H1 (cell line): ENCODE measurements around the gene FDXACB1. TPM values are rescaled to one million over a fixed set of nuclear protein-coding genes. Genes with fewer than 3 reads are reported as not detected.

Experiments
- CTCF ChIA-PET: fragments of 300-600 bp; sonication (Branson Sonifier 250); formaldehyde crosslinking; loops from one replicate; lab custom pipeline; 2021; ENCODE audit not compliant: partially characterized antibody; lab: Charles Lee
- POLR2A ChIA-PET: fragments of 300-600 bp; sonication (Branson Sonifier 250); formaldehyde crosslinking; loops from one replicate; lab custom pipeline; 2021; ENCODE audit warnings: inconsistent platforms; ENCODE audit not compliant: partially characterized antibody; lab: Charles Lee
- DNase-seq, 2 experiments: peaks; one replicate each; pipeline versions ENCODE4 v3.0.0 to v3.0.0-alpha.2; 2010 to 2022; ENCODE audit warnings: low spot score in 2 of 2, low read depth in 1 of 2, mixed read lengths in 1 of 2
- FAIRE-seq: peaks from 2 replicates; lab custom pipeline; 2011; peaks lifted over from hg19 to GRCh38; lab: Jason Lieb, UNC
- H2AFZ ChIP-seq: 2 replicates; pipeline ENCODE4 v1.8.1; 2012; ENCODE audit warnings: low read length, inconsistent platforms
- H2AK5ac ChIP-seq: 2 replicates; pipeline ENCODE4 v1.6.1; 2013; ENCODE audit warnings: low read depth, low read length
- H2BK120ac ChIP-seq: replicated peaks from 2 replicates; pipeline ENCODE3; 2013; ENCODE audit warnings: low read depth, low read length, inconsistent platforms
- H2BK12ac ChIP-seq: 2 replicates; pipeline ENCODE4 v1.6.1; 2013; ENCODE audit warnings: low read depth, low read length
- H2BK15ac ChIP-seq: 2 replicates; pipeline ENCODE4 v1.6.1; 2013; ENCODE audit warnings: low read length
- H2BK20ac ChIP-seq: 2 replicates; pipeline ENCODE4 v1.6.1; 2013; ENCODE audit warnings: low read length
- H2BK5ac ChIP-seq: 2 replicates; pipeline ENCODE4 v1.6.1; 2013; ENCODE audit warnings: low read depth, low read length
- H3K14ac ChIP-seq: 2 replicates; pipeline ENCODE4 v1.6.1; 2013; ENCODE audit warnings: inconsistent platforms; ENCODE audit not compliant: insufficient read length
- H3K18ac ChIP-seq: 2 replicates; pipeline ENCODE4 v1.6.1; 2013; ENCODE audit warnings: low read length; ENCODE audit errors: extremely low read depth
- H3K23ac ChIP-seq: 2 replicates; pipeline ENCODE4 v1.6.1; 2013; ENCODE audit warnings: inconsistent platforms; ENCODE audit not compliant: insufficient read length
- H3K23me2 ChIP-seq: 2 replicates; pipeline ENCODE4 v1.6.1; 2013; ENCODE audit warnings: low read depth, low read length
- H3K27ac ChIP-seq: 2 replicates; pipeline ENCODE4 v1.6.1; 2011; ENCODE audit warnings: low read depth, low read length, inconsistent platforms
- H3K27me3 ChIP-seq, 4 experiments: replicated peaks in 1 of 4; 1 replicate in 1 of 4; 2 replicates in 3 of 4; pipeline versions ENCODE4 v1.6.1 to v1.8.1; 2011 to 2013; ENCODE audit warnings: low read length in 3 of 4, mild to moderate bottlenecking in 3 of 4, inconsistent platforms in 2 of 4, mixed read lengths in 2 of 4, moderate library complexity in 1 of 4; ENCODE audit not compliant: control insufficient read depth in 3 of 4, insufficient read depth in 3 of 4; ENCODE audit errors: extremely low read depth in 1 of 4
- H3K36me3 ChIP-seq, 4 experiments: 2 replicates each; pipeline versions ENCODE4 v1.6.1 to v1.8.1; 2011 to 2013; ENCODE audit warnings: mild to moderate bottlenecking in 4 of 4, low read length in 3 of 4, moderate library complexity in 2 of 4, control low read depth in 1 of 4, inconsistent platforms in 1 of 4; ENCODE audit not compliant: insufficient read depth in 4 of 4, control insufficient read depth in 2 of 4
- H3K4ac ChIP-seq: replicated peaks from 2 replicates; pipeline ENCODE3; 2013; ENCODE audit warnings: low read length, low read depth, mixed read lengths, inconsistent platforms; ENCODE audit not compliant: insufficient read length
- H3K4me1 ChIP-seq, 4 experiments: replicated peaks in 1 of 4; 1 replicate in 1 of 4; 2 replicates in 3 of 4; pipeline versions ENCODE4 v1.6.1 to v1.8.1; 2011 to 2013; ENCODE audit warnings: low read length in 3 of 4, inconsistent platforms in 2 of 4, mixed read lengths in 1 of 4; ENCODE audit not compliant: insufficient read depth in 4 of 4, control insufficient read depth in 3 of 4
- H3K4me2 ChIP-seq, 2 experiments: 2 replicates each; pipeline versions ENCODE4 v1.6.1 to v1.8.1; 2011 to 2013; ENCODE audit warnings: low read depth in 2 of 2, low read length in 2 of 2, control low read depth in 1 of 2, inconsistent platforms in 1 of 2, mild to moderate bottlenecking in 1 of 2; ENCODE audit not compliant: insufficient read depth in 1 of 2
- H3K4me3 ChIP-seq, 4 experiments: fragments of 200-600, 300-600 bp in 1 of 4; sonication (generic), shearing (Covaris generic), sonication (Bioruptor Twin) in 1 of 4; 2 replicates each; pipeline versions ENCODE4 v1.5.1 to v1.8.1; 2011 to 2016; ENCODE audit warnings: low read length in 4 of 4, low read depth in 3 of 4, control low read depth in 2 of 4, inconsistent platforms in 2 of 4, mild to moderate bottlenecking in 2 of 4, mixed read lengths in 1 of 4, moderate library complexity in 1 of 4; ENCODE audit not compliant: insufficient read depth in 2 of 4; ENCODE audit errors: extremely low read depth in 1 of 4
- H3K56ac ChIP-seq: replicated peaks from 2 replicates; pipeline ENCODE3; 2013; ENCODE audit warnings: low read depth, mild to moderate bottlenecking, mixed read lengths, low read length, inconsistent platforms; ENCODE audit not compliant: insufficient read length
- H3K79me1 ChIP-seq: 2 replicates; pipeline ENCODE4 v1.6.1; 2013; ENCODE audit warnings: low read depth, low read length, control low read depth
- H3K79me2 ChIP-seq, 2 experiments: 2 replicates each; pipeline versions ENCODE4 v1.6.1 to v1.8.1; 2012 to 2013; ENCODE audit warnings: low read length in 2 of 2, mild to moderate bottlenecking in 2 of 2, inconsistent platforms in 1 of 2; ENCODE audit not compliant: insufficient read depth in 2 of 2, control insufficient read depth in 1 of 2
- H3K9ac ChIP-seq, 4 experiments: replicated peaks in 1 of 4; 1 replicate in 1 of 4; 2 replicates in 3 of 4; pipeline versions ENCODE4 v1.6.1 to v1.8.1; 2011 to 2013; ENCODE audit warnings: low read depth in 3 of 4, low read length in 3 of 4, control low read depth in 2 of 4, mild to moderate bottlenecking in 2 of 4, moderate library complexity in 2 of 4, inconsistent platforms in 1 of 4; ENCODE audit errors: extremely low read depth in 1 of 4
- H3K9me3 ChIP-seq, 2 experiments: 2 replicates each; pipeline versions ENCODE4 v1.6.1 to v1.8.1; 2012 to 2013; ENCODE audit warnings: mild to moderate bottlenecking in 2 of 2, moderate library complexity in 2 of 2, control low read depth in 1 of 2, inconsistent platforms in 1 of 2, low read depth in 1 of 2, low read length in 1 of 2, mixed read lengths in 1 of 2; ENCODE audit not compliant: insufficient read depth in 2 of 2
- H4K20me1 ChIP-seq, 2 experiments: replicated peaks in 1 of 2; 2 replicates each; pipeline versions ENCODE3 to v1.8.1; 2011 to 2013; ENCODE audit warnings: inconsistent platforms in 2 of 2, low read length in 2 of 2, mild to moderate bottlenecking in 1 of 2; ENCODE audit not compliant: insufficient read depth in 2 of 2, control insufficient read depth in 1 of 2
- H4K5ac ChIP-seq: 2 replicates; pipeline ENCODE4 v1.6.1; 2013; ENCODE audit warnings: low read length, low read depth, mixed read lengths, inconsistent platforms; ENCODE audit not compliant: insufficient read length
- H4K8ac ChIP-seq: 2 replicates; pipeline ENCODE4 v1.8.0; 2013; ENCODE audit warnings: mild to moderate bottlenecking, moderate library complexity, low read length, inconsistent platforms; ENCODE audit not compliant: insufficient read depth; ENCODE audit errors: extremely low read depth
- H4K91ac ChIP-seq: replicated peaks from 2 replicates; pipeline ENCODE3; 2013; ENCODE audit warnings: low read length, mixed read lengths, inconsistent platforms; ENCODE audit not compliant: insufficient read length
- CHD1 ChIP-seq: IDR thresholded peaks from 2 replicates; pipeline ENCODE4 v1.6.1; 2012; ENCODE audit warnings: low read depth, low read length, improper control_type of control experiment
- CTBP2 ChIP-seq: IDR thresholded peaks from 2 replicates; pipeline ENCODE4 v1.7.0; 2011; ENCODE audit warnings: borderline replicate concordance, mild to moderate bottlenecking, moderate library complexity, mixed read lengths, low read length; ENCODE audit not compliant: insufficient read depth, insufficient read length
- EP300 ChIP-seq, 2 experiments: IDR thresholded peaks; 1 replicate in 1 of 2; 2 replicates in 1 of 2; pipeline ENCODE4 v1.6.1; 2011 to 2012; ENCODE audit warnings: low read depth in 2 of 2, low read length in 2 of 2, mild to moderate bottlenecking in 2 of 2, borderline replicate concordance in 1 of 2, inconsistent platforms in 1 of 2, moderate library complexity in 1 of 2
- HDAC6 ChIP-seq: IDR thresholded peaks from one replicate; pipeline ENCODE4 v1.7.1; 2012; ENCODE audit warnings: low read depth, mild to moderate bottlenecking, inconsistent platforms, low read length, moderate library complexity
- JUND ChIP-seq: IDR thresholded peaks from 2 replicates; pipeline ENCODE4 v1.6.1; 2011; ENCODE audit warnings: mild to moderate bottlenecking, improper control_type of control experiment, low read length
- NRF1 ChIP-seq: IDR thresholded peaks from 2 replicates; pipeline ENCODE4 v1.6.1; 2011; ENCODE audit warnings: mild to moderate bottlenecking, low read depth, low read length, improper control_type of control experiment
- RXRA ChIP-seq: IDR thresholded peaks from 2 replicates; pipeline ENCODE4 v1.6.1; 2011; ENCODE audit warnings: low read depth, mild to moderate bottlenecking, low read length, moderate library complexity; ENCODE audit not compliant: insufficient read depth
- SIN3A ChIP-seq, 2 experiments: IDR thresholded peaks in 1 of 2; conservative IDR thresholded peaks in 1 of 2; 2 replicates each; pipeline ENCODE4 v1.6.1; 2011 to 2012; ENCODE audit warnings: low read length in 2 of 2, improper control_type of control experiment in 1 of 2, low read depth in 1 of 2, mild to moderate bottlenecking in 1 of 2
- SRF ChIP-seq: IDR thresholded peaks from 2 replicates; pipeline ENCODE4 v1.6.1; 2011; ENCODE audit warnings: mild to moderate bottlenecking, low read depth, low read length, moderate library complexity
- TAF7 ChIP-seq: optimal IDR thresholded peaks from 2 replicates; pipeline ENCODE3; 2011; ENCODE audit warnings: low read depth, mild to moderate bottlenecking, inconsistent platforms, low read length, moderate library complexity, borderline replicate concordance
- TCF12 ChIP-seq: IDR thresholded peaks from 2 replicates; pipeline ENCODE4 v1.6.1; 2011; ENCODE audit warnings: low read depth, mild to moderate bottlenecking, low read length
- WGBS, 2 experiments: shearing (Covaris generic) in 1 of 2; methylation state at CpG; one replicate each; pipeline versions ENCODE4 v1.1.6 to v1.1.7; 2013 to 2015; ENCODE audit warnings: low lambda C conversion rate in 2 of 2, mixed read lengths in 2 of 2, inconsistent platforms in 1 of 2, low coverage in 1 of 2, missing lambda C conversion rate in 1 of 2; ENCODE audit not compliant: insufficient replicate concordance in 2 of 2, insufficient coverage in 1 of 2, insufficient read length in 1 of 2; ENCODE audit errors: extremely low coverage in 1 of 2, missing lambda C conversion rate in 1 of 2; 5-methylcytosine and 5-hydroxymethylcytosine counted together
- polyA plus RNA-seq, 7 experiments: library from polyadenylated mRNA; depleted of rRNA in 3 of 7; stranded (reverse) in 5 of 7; unstranded in 2 of 7; fragments of >200 nt in 5 of 7; fragments of 200-250 nt in 2 of 7; gene quantifications; 1 replicate in 5 of 7; 2 replicates in 1 of 7; 4 replicates in 1 of 7; pipeline versions ENCODE4 v1.2.1 to v1.2.3, GENCODE V29; 2011 to 2013; ENCODE audit warnings: missing spikeins in 2 of 7, mixed read lengths in 2 of 7
- total RNA-seq: library from RNA; stranded (reverse); fragmentation: NEBNext Ultra II Directional; extraction: Animal tissue kit (Norgen Biotek cat#: 25700); gene quantifications from 2 replicates; pipeline ENCODE4 v1.2.1, GENCODE V29; 2021
- TF ChIP-seq, protein P1 (sequence below): IDR thresholded peaks from 2 replicates; pipeline ENCODE4 v1.6.1; 2012; ENCODE audit warnings: low read length, inconsistent platforms

FDXACB1 gene
- total and polyA plus RNA-seq, 2 of the 8 experiments (the other 6 are each of a cell fraction or from before 2014, with no cell fraction given): 1.4 to 2.3 TPM

- Histone ChIP-seq H2BK5ac (no peak overlapping the region), H3K27me3 (no peaks in the 10 kb centered on the region), H3K56ac (no peak overlapping the region), H4K20me1 (no peaks in the 10 kb centered on the region), H3K27ac (no peak overlapping the region), H3K36me3 (no peaks in the 10 kb centered on the region; a peak in 2 of 8 replicates), H3K23me2 (no peaks in the 10 kb centered on the region), H3K79me1 (no peaks in the 10 kb centered on the region), H2BK12ac (no peak overlapping the region), H3K79me2 (no peaks in the 10 kb centered on the region), H2AK5ac (no peak overlapping the region), H3K4me3 (no peak overlapping the region), H4K91ac (no peak overlapping the region), H3K9ac (no peak overlapping the region), H2BK15ac (no peak overlapping the region), H3K23ac (no peak overlapping the region), H2BK20ac (no peak overlapping the region), H3K14ac (no peak overlapping the region), H2BK120ac (no peak overlapping the region), H2AFZ (no peak overlapping the region), H4K8ac (no peak overlapping the region), H3K4me2 (no peak overlapping the region), H3K4ac (no peak overlapping the region), H3K18ac (no peak overlapping the region), H4K5ac (no peak overlapping the region), H3K9me3 (no peaks in the 10 kb centered on the region), H3K4me1 (peaks cover 0 to 7% (median 3%) of the 10 kb centered on the region in 4 experiments; a peak in 2 of 7 replicates)
- no peak for FAIRE-seq
- DNase-seq: no peak
- ChIA-PET POLR2A (no interaction called here), CTCF (interaction anchor here (0.6 to 1.3 kb wide), 2 partner anchors 59 to 156 kb away, joined by 3 to 6 read pairs; no protein-coding TSS in a partner anchor)
- 90% methylated on average over 1 of the region's 1 CpG; no CpG with 5 or more reads in 1 of the 2 experiments for WGBS, 2 experiments
- TF ChIP-seq TAF7 (no peak), TCF12 (no peak), EP300 (IDR thresholded peaks at IDR 0.05; ENCODE audit: borderline replicate concordance in 1 of 2, low read depth in 2 of 2, low read length in 2 of 2) (no peak), RXRA (no peak), SIN3A (conservative IDR thresholded peaks at IDR 0.05 in 1 of 2, IDR thresholded peaks at IDR 0.05 in 1 of 2; ENCODE audit: low read depth in 1 of 2, low read length in 2 of 2) (no peak), CTBP2 (no peak), CHD1 (no peak), SRF (no peak), JUND (no peak), HDAC6 (no peak), NRF1 (no peak)
- TF ChIP-seq, protein P1, sequence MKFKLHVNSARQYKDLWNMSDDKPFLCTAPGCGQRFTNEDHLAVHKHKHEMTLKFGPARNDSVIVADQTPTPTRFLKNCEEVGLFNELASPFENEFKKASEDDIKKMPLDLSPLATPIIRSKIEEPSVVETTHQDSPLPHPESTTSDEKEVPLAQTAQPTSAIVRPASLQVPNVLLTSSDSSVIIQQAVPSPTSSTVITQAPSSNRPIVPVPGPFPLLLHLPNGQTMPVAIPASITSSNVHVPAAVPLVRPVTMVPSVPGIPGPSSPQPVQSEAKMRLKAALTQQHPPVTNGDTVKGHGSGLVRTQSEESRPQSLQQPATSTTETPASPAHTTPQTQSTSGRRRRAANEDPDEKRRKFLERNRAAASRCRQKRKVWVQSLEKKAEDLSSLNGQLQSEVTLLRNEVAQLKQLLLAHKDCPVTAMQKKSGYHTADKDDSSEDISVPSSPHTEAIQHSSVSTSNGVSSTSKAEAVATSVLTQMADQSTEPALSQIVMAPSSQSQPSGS: no peak
These were observed 42.8 kb downstream of the FDXACB1 start for GRCh38 chr11:111836162-111836561.
